Measurements from ENCODE around the gene SLC15A3. TPM values are rescaled to one million over a fixed set of nuclear protein-coding genes. Genes with fewer than 3 reads are reported as not detected.

The SLC15A3 gene
- polyA plus RNA-seq, 1 of the 3 experiments (the other 2 are of a cell fraction) = not detected

DNA sequence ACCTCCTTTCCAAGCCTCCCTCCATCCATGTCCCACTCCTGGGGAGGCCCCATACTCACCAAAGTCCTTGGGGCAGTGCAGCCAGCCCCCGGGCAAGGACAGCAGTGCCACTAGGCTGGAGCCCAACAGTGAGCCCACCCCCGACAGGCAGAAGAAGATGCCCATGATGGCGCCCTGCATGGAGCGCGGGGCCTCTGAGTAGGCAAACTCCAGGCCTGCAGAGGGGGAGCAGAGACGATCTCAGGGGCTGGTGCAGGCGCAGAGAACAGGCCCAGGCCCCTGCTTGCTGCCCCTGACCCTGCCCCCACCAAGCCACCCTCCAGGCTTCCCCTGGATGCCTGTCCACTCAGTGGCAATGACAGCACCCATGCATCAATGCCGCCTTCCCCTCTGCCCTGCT is 14.2 kb downstream of the SLC15A3 start:
- Histone ChIP-seq H3F3A (replicated peaks; ENCODE audit: insufficient read depth) (no peaks in the 10 kb centered on the region), H2AFZ (ENCODE audit: low read depth) (no peak overlapping the region), H3K36me3 (replicated peaks in 1 of 2; ENCODE audit: control insufficient read depth in 1 of 2, insufficient read depth in 2 of 2, low read length in 1 of 2) (peaks cover 0 to 10% of the 10 kb centered on the region in 2 experiments), H3K79me2 (ENCODE audit: insufficient read depth) (no peaks in the 10 kb centered on the region), H3K27me3 (ENCODE audit: insufficient read depth) (no peaks in the 10 kb centered on the region), H3K27ac (ENCODE audit: low read depth in 2 of 2, low read length in 1 of 2) (no peak overlapping the region), H4K20me1 (ENCODE audit: insufficient read depth) (no peaks in the 10 kb centered on the region), H3K9ac (no peak overlapping the region), H3K9me3 (no peaks in the 10 kb centered on the region), H3K4me3 (ENCODE audit: low read depth in 2 of 2, low read length in 1 of 2) (no peak overlapping the region), H3K4me2 (no peak overlapping the region), H3K4me1 (ENCODE audit: control insufficient read depth in 1 of 2, insufficient read depth in 2 of 2, low read depth in 1 of 2, low read length in 1 of 2) (no peaks in the 10 kb centered on the region; a peak in 1 of 4 replicates), H3K9me2 (no peaks in the 10 kb centered on the region)
- ChIA-PET POLR2A (interaction anchor here (0.5 to 0.6 kb wide), 2 partner anchors 44 to 175 kb away, joined by 4 read pairs; no protein-coding TSS in a partner anchor), CTCF (no interaction called here)
- TF ChIP-seq, protein P1, sequence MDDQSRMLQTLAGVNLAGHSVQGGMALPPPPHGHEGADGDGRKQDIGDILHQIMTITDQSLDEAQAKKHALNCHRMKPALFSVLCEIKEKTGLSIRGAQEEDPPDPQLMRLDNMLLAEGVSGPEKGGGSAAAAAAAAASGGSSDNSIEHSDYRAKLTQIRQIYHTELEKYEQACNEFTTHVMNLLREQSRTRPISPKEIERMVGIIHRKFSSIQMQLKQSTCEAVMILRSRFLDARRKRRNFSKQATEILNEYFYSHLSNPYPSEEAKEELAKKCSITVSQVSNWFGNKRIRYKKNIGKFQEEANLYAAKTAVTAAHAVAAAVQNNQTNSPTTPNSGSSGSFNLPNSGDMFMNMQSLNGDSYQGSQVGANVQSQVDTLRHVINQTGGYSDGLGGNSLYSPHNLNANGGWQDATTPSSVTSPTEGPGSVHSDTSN (IDR thresholded peaks at IDR 0.05) = no peak
- no peak for TF ChIP-seq FOXJ3 (CRISPR knock-in tag; IDR thresholded peaks at IDR 0.05)
- TF ChIP-seq RXRA (IDR thresholded peaks at IDR 0.05; ENCODE audit: borderline replicate concordance, low read depth) = no peak
- WGBS (ENCODE audit: low lambda C conversion rate) = 89% methylated on average over 1 of the region's 8 CpGs
- peak; percentile 32 for DNase-seq

DNA sequence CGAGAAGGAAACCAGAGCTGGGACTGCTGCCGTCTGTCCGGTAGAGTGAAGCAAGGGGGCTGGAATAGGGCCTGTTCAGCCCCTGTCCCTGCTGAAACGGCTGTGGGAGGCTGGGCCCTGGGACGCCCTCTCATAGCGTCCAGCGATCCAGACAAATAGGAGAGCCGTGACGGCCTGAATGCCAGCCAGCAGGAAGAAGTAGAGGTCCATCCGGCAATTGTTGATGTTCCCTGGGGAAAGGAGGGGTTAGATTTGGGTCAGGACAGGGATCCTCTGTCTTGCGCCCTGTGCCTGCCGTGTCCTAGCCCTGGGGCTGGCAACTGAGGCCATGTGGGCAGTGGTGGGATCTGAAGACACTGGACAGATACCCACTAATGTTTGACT is 14.8 kb downstream of the SLC15A3 start:
- H3K79me2 ChIP-seq (ENCODE audit: insufficient read depth) = no peaks in the 10 kb centered on the region
- H3K4me3 ChIP-seq (ENCODE audit: low read depth in 2 of 2, low read length in 1 of 2) = no peak overlapping the region
- H3K4me2 ChIP-seq = no peak overlapping the region
- H3K27me3 ChIP-seq (ENCODE audit: insufficient read depth) = no peaks in the 10 kb centered on the region
- peaks cover 0 to 2% of the 10 kb centered on the region in 2 experiments; a peak in 1 of 4 replicates for H3K4me1 ChIP-seq (ENCODE audit: control insufficient read depth in 1 of 2, insufficient read depth in 2 of 2, low read depth in 1 of 2, low read length in 1 of 2)
- no peak overlapping the region for H3K9ac ChIP-seq
- CTCF ChIA-PET = interaction anchor here (1.7 kb wide), 1 partner anchor 22 kb away, joined by 5 read pairs; no protein-coding TSS in a partner anchor
- 90% methylated on average over 10 of the region's 12 CpGs for WGBS (ENCODE audit: low lambda C conversion rate)
- no peaks in the 10 kb centered on the region for H4K20me1 ChIP-seq (ENCODE audit: insufficient read depth)
- no peaks in the 10 kb centered on the region for H3K9me2 ChIP-seq
- H3K36me3 ChIP-seq (replicated peaks in 1 of 2; ENCODE audit: control insufficient read depth in 1 of 2, insufficient read depth in 2 of 2, low read length in 1 of 2) = peaks cover 0 to 17% of the 10 kb centered on the region in 2 experiments
- TF ChIP-seq TEAD4 (IDR thresholded peaks at IDR 0.05; ENCODE audit: borderline replicate concordance, insufficient read depth) (no peak), SMC3 (IDR thresholded peaks at IDR 0.05; ENCODE audit: low read depth, low read length) (no peak), RCOR1 (IDR thresholded peaks at IDR 0.05; ENCODE audit: low read length) (no peak), JUND (IDR thresholded peaks at IDR 0.05) (no peak), NRF1 (IDR thresholded peaks at IDR 0.05; ENCODE audit: low read depth, low read length) (no peak), RFX5 (IDR thresholded peaks at IDR 0.05; ENCODE audit: low read length) (no peak), EZH2phosphoT487 (IDR thresholded peaks at IDR 0.05; ENCODE audit: borderline replicate concordance, low read depth) (no peak)
- TF ChIP-seq, protein P2, sequence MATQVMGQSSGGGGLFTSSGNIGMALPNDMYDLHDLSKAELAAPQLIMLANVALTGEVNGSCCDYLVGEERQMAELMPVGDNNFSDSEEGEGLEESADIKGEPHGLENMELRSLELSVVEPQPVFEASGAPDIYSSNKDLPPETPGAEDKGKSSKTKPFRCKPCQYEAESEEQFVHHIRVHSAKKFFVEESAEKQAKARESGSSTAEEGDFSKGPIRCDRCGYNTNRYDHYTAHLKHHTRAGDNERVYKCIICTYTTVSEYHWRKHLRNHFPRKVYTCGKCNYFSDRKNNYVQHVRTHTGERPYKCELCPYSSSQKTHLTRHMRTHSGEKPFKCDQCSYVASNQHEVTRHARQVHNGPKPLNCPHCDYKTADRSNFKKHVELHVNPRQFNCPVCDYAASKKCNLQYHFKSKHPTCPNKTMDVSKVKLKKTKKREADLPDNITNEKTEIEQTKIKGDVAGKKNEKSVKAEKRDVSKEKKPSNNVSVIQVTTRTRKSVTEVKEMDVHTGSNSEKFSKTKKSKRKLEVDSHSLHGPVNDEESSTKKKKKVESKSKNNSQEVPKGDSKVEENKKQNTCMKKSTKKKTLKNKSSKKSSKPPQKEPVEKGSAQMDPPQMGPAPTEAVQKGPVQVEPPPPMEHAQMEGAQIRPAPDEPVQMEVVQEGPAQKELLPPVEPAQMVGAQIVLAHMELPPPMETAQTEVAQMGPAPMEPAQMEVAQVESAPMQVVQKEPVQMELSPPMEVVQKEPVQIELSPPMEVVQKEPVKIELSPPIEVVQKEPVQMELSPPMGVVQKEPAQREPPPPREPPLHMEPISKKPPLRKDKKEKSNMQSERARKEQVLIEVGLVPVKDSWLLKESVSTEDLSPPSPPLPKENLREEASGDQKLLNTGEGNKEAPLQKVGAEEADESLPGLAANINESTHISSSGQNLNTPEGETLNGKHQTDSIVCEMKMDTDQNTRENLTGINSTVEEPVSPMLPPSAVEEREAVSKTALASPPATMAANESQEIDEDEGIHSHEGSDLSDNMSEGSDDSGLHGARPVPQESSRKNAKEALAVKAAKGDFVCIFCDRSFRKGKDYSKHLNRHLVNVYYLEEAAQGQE (IDR thresholded peaks at IDR 0.05; ENCODE audit: low read depth, low read length) = no peak
- TF ChIP-seq, protein P3, sequence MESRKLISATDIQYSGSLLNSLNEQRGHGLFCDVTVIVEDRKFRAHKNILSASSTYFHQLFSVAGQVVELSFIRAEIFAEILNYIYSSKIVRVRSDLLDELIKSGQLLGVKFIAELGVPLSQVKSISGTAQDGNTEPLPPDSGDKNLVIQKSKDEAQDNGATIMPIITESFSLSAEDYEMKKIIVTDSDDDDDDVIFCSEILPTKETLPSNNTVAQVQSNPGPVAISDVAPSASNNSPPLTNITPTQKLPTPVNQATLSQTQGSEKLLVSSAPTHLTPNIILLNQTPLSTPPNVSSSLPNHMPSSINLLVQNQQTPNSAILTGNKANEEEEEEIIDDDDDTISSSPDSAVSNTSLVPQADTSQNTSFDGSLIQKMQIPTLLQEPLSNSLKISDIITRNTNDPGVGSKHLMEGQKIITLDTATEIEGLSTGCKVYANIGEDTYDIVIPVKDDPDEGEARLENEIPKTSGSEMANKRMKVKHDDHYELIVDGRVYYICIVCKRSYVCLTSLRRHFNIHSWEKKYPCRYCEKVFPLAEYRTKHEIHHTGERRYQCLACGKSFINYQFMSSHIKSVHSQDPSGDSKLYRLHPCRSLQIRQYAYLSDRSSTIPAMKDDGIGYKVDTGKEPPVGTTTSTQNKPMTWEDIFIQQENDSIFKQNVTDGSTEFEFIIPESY (IDR thresholded peaks at IDR 0.05; ENCODE audit: borderline replicate concordance, low read depth) = no peak
- POLR2A ChIA-PET = interaction anchor here (0.6 kb wide), 1 partner anchor 176 kb away, joined by 4 read pairs; no protein-coding TSS in a partner anchor
- no peak overlapping the region for H2AFZ ChIP-seq (ENCODE audit: low read depth)
- H3F3A ChIP-seq (replicated peaks; ENCODE audit: insufficient read depth) = no peaks in the 10 kb centered on the region
- no peak for DNase-seq
- H3K9me3 ChIP-seq = no peaks in the 10 kb centered on the region
- H3K27ac ChIP-seq (ENCODE audit: low read depth in 2 of 2, low read length in 1 of 2) = no peak overlapping the region

All from SK-N-SH (cell line).